Measurements from ENCODE around the gene TPPP.
"Not testable (repeated sequence)": the region's sequence is repeated elsewhere in the genome, so short reads cannot be mapped to it uniquely, and the experiment has no call there.

The TPPP gene

DNA sequence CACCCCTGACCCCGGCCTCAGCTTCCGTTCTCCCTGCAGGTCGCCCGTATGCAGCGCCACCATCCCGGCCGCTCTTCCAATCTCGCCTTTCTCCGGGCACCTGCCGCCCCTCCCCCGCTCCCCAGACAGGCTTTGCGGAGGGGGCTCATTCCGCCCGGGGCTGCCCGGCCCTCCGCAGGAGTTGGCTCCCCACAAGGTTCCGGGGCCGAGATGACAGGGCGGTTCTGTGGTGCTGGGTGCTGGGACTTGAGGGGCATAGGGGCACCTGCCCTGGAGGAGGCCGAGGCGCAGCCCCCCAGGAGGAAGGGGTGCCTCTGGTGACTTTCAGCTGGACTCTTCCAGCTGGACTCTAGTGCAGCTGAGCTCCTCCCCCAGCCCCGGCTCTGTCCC is 885 bp upstream of the TPPP start:
- DNase-seq (ENCODE audit: low spot score): not testable (repeated sequence)

DNA sequence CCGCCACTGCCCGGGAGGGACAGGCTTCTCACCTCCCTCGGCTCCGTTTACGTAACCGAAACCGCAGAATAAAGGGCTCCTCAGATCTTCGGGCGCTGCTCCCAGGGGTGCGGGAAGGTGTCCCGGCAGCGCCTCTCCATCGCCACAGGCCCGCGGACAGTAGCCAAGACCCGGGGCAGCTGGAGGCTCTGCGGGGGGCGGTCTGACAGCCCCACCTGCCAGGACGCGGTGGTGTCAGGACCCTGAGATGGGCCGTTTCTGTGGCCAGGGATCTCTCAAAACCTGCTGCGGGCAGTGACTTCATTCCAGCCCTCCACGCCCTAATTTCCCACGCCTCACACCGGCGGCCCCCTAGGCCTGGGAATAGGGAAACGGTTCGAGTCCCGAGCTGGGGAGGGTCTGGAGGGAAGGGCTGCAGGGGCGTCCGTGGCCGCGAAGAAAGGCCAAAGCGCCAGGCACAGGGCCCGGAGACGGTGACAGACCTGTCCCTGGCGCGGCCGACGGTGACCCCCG is 567 bp downstream of the TPPP start:
- DNase-seq (ENCODE audit: low spot score): not testable (repeated sequence)

DNA sequence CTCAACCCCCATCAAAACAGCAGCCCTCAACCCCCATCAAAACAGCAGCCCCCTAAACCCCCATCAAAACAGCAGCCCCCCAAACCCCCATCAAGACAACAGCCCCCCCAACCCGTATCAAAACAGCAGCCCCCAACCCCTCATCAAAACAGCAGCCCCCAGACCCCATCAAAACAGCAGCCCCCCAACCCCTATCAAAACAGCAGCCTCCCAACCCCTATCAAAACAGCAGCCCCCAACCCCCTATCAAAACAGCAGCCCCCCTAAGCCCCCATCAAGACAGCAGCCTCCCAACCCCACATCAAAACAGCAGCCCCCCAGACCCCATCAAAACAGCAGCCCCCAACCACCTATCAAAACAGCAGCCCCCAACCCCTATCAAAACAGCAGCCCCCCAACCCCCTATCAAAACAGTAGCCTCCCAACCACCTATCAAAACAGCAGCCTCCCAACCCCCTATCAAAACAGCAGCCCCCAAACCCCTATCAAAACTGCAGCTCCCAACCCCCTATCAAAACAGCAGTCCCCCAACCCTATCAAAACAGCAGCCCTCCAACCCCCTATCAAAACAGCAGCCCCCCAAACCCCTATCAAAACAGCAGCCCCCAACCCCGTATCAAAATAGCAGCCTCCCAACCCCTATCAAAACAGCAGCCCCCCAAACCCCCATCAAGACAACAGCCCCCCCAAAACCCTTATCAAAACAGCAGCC is 1.2 kb downstream of the TPPP start:
- DNase-seq (ENCODE audit: low spot score): no peak

DNA sequence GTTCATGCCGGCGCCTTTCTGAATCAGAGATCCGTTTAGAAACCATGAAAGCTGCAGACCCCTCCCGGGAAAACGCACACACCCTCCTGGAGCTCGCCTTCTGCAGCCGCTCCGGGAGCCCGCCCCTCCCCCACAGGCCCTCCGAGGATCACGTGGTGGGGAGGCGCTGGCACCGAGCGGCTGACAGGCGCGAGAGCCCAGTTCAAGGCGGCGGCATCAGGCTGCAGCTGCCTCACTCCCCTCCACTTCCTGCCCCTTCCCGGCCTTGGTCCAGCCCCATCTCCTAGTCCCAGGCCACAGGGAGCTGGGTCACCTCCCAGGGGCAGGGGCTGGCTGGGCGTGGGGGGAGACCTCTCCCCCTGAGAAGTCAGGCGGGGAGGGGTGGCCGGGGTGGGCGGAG is 2.1 kb downstream of the TPPP start:
- not testable (repeated sequence) for DNase-seq (ENCODE audit: low spot score)

DNA sequence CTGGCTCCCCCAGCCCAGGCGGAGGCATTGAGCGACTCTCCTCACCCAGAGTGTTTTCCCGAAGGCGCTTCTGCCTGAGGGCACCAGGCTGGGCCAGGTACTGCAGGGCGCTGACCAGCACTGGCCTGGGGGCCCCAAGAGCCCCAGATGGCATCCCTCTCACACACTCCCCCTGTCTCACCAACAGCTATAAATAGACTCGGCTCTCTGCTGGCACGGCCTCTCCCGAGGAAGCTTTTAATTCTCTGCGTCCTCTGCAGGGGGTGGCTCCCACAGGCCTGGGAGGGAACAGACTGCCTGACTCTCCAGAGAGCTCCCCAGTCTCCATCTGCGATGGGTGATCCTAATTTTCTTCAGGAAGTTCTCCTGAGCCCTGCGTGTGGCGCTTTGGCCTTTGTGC is 2.9 kb downstream of the TPPP start:
- DNase-seq (ENCODE audit: low spot score): not testable (repeated sequence)

DNA sequence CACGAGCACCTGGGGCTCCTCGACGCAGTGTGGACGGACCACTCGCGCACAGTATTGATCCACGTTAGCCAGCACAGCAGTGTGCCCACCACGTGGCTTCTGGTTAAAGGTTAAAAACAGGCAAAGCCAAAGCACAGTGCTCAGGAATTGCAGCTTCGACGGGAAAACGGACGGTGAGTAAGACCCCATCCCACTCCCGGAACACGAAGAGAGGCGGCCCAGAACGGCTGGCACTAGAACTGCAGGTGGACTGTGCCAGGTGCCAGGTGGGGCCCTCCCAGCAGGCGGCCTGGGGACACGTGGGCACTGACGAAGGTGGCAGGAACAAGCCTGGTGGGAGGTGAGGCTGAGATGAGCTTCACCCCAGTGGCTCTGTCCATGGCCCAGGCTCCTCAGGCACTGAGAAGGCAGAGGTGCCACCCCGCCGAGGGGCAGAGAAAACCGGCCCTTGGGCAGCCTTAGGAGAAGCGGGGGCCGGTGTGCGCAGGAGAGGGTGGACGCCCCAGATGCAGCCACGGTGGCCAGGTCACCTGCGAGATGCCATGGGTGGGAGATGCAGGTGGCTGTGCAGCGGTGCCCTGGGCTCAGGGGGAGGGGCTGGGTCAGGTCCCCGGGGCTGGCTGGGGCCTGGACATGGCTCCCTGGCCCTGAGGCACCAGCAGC is 4.7 kb downstream of the TPPP start:
- DNase-seq (ENCODE audit: low spot score): not testable (repeated sequence)

DNA sequence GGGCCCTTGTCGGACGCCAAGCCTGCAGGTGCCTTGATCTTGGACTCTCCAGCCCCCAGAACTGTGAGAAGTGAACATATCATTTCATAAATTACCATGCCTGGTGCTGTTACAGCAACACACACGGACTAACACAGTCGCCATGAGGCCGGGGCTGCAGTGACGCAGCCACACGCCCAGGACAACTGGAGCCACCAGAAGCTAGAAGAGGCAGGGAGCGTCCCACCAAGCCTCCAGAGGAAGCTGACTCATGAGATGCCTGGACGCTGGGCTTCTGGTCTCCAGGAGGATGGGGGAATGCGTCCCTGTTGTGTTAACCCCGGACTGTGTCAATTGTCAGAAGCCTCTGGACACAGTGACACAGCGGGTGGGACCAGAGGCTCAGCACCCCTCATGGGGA is 6.2 kb downstream of the TPPP start:
- DNase-seq (ENCODE audit: low spot score): not testable (repeated sequence)

DNA sequence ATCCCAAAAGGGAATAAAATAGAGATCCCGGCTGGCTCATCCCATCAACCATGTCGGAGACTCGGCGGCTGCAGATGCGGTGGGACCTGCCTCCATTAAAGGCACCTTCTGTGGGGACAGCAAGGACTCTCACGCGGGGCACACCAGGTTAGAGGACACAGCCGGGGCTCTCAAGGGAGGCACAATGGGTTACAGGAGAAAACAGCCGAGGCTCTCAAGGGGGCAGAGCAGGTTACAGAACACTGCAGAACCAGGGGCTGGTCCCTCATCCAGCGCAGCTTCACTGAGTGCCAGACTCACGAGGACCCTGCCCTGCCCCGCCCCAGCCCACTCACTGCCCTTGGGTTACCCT is 7.0 kb downstream of the TPPP start:
- not testable (repeated sequence) for DNase-seq (ENCODE audit: low spot score)

DNA sequence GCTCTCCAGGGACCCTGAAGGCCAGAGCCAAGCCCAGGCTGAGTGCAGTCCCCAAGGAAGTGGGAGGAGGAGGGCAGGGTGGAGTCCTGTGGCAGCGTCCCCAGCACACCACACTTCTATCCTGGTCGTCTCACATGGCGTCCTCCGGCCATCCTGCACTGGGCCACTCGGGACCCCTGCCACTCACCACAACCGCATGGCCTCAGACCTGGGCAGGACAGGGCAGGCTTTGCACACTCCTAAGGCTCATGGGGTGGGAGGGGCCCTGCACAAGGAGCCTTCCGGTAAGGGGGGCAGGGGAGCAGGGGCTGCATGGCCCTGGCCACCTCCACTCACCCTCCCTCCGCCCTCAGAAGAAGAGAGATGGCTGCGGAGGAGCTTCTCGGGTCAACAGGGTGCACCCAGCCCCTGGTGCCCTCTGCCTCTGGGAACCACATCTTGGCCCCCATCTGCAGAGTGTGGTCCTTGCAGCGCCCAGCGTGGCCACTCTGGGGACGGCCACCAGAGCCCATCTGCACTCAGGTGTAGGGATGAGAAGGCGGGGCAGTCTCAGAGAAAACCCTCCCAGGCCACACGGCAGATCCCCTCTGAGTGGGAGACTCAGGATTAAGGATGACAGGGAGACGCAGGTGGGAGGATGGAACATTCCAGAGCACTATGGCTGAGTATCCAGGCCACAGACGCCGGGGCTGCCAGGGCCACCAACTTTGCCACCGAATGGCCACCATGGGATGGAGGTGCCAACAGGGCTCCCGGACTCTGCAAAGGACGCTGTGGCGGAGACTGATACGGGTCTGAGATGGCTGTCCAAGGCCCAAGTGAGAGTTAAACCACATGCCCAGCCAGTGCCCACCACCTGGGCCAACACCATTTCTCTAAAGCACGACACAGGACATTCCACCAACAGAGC is 7.6 kb downstream of the TPPP start:
- DNase-seq (ENCODE audit: low spot score): no peak

DNA sequence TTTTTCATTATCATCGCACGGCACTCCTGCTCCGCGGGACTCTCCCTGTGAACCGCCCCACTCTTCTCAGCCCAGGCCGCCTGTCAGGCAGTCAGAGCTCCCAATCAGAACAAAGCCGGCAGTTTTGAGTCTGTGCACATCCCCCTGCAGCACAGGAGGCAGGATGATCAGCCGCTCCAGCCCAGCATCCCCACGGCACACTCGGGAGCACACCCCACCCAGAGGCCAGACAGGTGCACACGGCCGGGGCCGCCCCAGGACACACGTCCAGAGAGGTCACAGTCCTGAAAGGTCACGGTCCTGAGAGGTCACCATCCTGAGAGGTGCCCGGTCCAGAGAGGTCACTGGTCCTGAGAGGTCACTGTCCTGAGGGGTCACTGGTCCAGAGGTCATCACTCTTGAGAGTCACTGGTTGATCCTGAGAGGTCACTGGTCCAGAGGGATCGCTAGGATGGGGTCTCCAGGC is 8.4 kb downstream of the TPPP start:
- DNase-seq (ENCODE audit: low spot score): no peak

DNA sequence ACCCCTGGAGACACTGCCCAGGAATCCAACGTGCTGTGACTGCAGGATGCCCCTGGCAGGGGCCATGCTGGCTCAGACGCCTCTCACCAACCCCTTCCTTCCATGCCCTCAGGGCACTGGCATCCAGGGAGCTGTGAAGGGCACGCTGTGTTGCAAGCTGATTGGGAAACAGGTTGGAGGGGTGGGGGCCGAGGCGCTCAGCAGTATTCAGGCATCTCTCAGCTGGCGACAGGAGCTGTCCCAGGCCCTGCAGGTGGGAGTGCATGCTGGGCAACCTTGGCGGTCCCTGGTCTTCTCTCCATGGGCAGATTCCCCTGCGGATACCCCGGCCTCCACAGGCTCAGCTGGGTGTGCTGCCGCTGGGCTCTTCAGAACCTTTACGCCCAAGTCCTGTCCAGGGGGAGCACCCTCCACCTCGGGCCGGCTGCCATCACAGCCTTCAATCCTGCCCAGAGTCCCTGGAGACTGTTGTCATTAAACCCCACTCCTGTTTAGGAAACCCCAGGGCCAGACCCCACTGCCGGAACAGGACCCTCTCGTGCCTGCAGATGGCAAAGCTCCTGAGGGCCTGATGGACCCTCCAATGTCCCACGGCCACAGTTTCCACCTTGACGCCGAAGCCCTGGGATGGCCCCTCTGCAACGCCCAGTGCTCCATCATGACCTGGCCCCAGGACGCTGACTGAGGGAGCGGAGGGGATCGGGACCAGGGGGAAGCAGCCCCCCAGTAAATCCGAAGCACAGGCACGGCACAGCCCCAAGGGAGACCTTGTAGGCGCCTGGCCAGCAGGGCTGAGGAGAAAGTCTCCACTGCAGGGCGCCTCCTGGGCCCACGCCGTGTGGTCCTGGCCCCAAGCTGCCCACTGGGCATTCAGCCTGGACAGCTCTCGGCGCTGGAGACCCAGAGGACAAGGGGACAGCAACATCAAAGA is 9.3 kb downstream of the TPPP start:
- DNase-seq (ENCODE audit: low spot score): no peak

DNA sequence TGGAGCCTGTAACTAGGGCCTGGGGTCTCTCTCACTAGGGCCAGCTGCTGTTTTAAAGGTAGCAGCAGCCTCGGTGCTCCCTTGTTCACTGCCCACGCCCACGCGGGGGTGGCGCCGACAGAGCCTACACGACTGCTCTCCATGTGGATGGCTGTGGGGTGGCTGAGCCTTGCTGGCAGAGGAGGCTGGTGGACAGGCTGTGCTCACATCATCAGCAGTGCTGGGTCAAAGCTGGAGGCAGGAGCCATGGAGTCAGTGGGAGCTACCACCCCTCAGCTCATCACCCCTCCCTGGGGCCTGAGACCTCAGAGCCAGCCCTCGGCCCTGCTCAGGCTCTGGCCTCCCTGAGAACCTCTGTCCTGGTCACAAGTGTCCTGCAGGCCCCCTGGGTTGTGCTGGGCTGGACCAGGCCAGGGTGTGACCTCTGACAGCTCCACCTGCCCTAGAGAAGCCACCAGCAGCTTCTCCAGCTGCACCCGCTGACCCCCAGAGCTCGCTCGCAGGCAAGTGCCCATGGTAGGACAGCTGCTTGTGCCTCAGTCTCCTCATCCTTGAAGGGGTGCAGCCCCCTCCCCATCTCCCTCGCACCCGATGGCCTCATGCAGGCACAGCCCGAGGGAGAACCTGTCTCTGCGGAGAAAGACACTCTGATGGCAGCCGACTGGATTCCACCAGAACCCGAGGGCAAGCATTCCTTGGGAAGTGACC is 10.3 kb downstream of the TPPP start:
- not testable (repeated sequence) for DNase-seq (ENCODE audit: low spot score)

DNA sequence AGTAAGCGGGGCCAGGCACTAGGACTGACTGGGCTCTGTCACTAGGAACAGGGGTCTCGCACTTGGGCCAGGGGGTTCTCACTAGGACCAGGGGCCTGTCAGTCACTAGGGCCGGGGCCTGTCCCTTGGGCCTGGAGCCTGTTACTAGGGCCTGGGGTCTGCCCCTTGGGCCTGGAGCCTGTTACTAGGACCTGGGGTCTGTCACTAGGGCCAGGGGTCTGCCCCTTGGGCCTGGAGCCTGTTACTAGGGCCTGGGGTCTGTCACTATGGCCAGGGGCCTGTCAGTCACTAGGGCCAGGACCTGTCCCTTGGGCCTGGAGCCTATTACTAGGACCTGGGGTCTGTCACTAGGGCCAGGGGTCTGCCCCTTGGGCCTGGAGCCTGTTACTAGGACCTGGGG is 10.9 kb downstream of the TPPP start:
- DNase-seq (ENCODE audit: low spot score): not testable (repeated sequence)

DNA sequence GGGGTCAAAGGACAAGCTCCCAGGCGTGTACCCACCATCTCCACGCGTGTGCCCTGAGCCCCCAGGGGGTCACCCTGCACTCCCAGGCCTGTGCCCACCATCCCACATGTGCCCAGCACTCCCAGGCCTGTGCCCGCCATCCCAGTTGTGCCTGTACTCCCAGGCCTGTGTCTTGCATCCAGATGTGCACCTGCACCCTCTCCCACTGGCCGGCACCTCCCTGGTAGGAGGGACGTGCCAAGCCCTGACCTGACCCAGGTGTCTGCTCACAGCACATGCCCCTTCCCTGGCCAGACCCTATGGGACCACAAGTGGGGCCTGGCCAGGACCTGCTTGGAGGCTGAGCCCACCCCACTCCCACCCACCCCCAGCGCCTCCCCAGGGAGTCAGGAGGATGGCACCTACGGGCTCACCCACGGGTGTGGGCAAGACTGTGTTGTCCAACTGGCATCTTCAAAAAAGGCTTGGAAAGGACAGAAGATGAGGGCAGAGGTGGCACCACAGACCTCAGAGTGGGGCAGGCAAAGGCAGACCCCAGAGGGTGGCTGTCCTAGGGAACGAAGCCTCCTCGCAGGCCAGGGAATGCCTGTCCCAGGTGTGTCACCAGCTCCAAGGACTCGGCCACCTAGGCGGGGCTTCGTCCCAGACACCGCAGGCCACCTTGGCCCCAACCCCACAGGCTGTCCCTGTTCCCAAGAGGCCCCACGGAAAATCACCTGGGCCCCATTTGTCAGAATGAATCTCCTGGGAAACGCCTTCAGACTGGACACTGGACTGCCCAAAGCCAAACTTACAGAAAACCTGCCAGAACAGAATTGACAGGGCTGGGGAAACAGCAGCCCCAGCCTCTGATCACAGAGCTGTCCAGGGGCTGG is 11.6 kb downstream of the TPPP start:
- DNase-seq (ENCODE audit: low spot score): not testable (repeated sequence)

DNA sequence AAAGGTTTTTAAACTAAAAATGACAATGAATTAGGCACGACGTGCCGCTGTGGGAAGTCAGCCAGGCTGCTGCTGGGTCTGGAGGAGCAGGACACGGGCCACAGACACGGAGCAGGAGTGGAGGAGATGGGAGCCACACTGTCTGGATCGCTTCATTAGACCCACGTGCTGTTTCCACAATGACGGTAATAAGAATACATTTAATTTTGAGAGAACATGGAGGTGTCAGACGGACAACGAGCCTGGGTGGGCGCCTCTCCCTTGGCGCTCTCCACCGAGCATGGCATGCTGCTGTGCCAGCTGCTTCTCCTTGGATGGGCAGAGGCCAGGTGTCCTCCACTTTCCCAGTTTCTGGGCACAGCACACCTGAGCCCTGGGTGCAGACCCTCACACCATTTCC is 12.3 kb downstream of the TPPP start:
- not testable (repeated sequence) for DNase-seq (ENCODE audit: low spot score)

DNA sequence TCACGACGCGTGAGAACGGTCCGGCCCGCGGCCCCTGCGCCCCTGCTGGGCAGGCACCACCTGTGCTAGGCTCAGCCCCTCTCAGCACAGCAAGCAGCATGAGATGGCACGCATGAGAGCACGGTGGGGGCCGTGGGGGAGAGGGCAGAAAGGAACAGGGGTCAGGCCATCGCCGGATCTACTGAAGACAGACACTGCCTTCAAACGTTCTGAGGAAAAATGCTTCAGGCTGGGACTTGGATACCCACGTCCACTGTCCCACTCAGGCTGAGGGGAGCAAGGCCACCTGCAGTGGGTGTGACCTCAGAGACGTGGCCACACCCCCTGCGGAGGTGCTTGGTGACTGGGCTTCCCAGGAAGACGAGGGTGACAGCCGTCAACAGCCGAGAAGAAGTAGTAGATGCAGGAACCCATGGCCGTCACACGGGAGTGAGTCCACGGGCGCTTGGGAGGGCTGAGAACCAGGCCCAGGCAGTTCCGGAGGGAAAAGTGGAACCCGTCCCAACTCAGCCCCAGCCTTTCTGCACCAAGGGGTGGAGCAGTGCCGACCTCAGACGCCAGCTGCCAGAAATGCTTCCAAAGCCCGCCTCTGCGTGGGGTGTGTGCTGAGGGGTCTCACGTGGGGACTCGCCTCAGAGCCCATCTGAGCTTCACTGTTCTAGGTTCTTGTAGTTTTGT is 12.9 kb downstream of the TPPP start:
- not testable (repeated sequence) for DNase-seq (ENCODE audit: low spot score)

DNA sequence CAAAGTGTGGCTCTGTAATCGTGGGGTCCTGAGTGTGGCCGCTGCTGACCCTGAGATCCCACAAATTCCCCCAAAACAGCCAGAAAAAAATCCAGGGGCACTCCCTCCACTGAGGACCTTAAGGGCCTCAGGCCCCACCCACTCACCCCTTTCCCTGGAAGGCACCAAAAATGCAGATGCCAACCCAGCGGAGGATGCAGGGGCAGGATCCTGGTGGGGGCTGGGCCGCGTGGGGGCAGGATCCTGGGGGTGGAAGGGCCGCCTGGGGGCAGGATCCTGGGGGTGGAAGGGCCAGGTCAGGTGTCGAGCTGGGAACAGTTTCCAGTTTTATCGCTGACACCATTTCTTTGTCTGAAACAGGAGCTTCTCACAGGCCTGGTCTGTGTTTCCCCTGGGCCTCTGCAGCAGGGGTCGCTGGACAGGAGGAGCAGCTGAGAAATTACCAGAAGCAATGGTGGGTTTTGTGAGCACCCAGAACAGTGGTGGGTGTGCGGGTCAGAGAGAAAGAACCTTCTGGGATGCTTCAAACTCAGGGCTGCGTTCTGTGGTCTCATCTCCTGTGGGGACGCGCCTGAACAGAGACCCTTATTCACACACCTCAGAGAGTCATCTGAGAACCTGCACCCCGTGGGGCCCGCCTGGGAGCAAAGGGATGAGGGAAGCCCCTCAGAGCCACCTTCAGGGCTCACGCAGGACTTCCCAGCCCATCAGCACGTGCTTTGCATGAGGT is 13.8 kb downstream of the TPPP start:
- not testable (repeated sequence) for DNase-seq (ENCODE audit: low spot score)

DNA sequence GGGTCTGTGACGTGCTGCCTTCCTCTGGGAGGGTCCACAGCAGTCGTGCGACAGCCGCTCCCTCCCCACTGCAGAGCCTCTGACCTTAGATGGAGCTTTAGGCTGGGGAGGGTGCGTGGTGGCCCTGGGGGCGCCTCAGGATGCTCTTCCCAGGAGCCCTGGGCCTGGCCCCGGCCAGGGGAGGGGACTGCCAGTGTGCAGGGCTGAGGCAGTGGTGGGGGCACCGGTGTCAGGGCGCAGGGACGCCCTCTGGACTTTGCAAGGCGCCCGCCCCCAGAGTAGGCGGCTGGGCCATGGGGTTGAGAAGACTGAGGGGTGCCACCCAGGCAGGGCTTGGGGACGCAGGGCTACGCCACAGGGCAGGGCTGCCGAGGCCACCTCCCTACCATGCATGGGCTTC is 14.6 kb downstream of the TPPP start:
- not testable (repeated sequence) for DNase-seq (ENCODE audit: low spot score)

Measured in CD4-positive, alpha-beta T cell treated with Interleukin-6 at 100 ng/mL for 8 hours (primary cell).